ENCODE results near the gene ATF5. TPM values are rescaled to one million over a fixed set of nuclear protein-coding genes. Genes with fewer than 3 reads are reported as not detected.

ATF5 gene
- total and polyA plus RNA-seq, 2 of the 13 experiments (the other 11 are each of a cell fraction or from before 2014, with no cell fraction given): 5.2 to 10.3 TPM

- CTCF ChIA-PET (ENCODE audit: low intra/inter-chr PET ratio, low total read pairs): no interaction called here
- no peak for TF ChIP-seq ZKSCAN1 (IDR thresholded peaks at IDR 0.05; ENCODE audit: low read length)
- TF ChIP-seq ZNF572 (CRISPR knock-in tag; IDR thresholded peaks at IDR 0.05): peak; percentile 38; the same call in 1 of the 2 replicates
- TF ChIP-seq ZMYM2 (CRISPR knock-in tag; IDR thresholded peaks at IDR 0.05): no peak
- Histone ChIP-seq H3K4me2 (ENCODE audit: low read depth, low read length) (peak overlapping the region; percentile 94), H3K9ac (ENCODE audit: insufficient read depth, low read depth, low read length) (peak overlapping the region; percentile 95; the same call in 1 of the 2 replicates), H3K27me3 (ENCODE audit: control insufficient read depth in 1 of 2, insufficient read depth in 2 of 2, low read length in 2 of 2) (no peaks in the 10 kb centered on the region; a peak in 1 of 5 replicates), H3K27ac (ENCODE audit: extremely low read length, insufficient read depth, low read length) (no peak overlapping the region), H2AFZ (ENCODE audit: low read length) (no peak overlapping the region), H3K36me3 (replicated peaks in 1 of 2; ENCODE audit: control insufficient read depth in 1 of 2, insufficient read depth in 2 of 2, low read length in 2 of 2) (peaks cover 12 to 40% of the 10 kb centered on the region in 2 experiments; a peak in 4 of 5 replicates), H3K4me1 (ENCODE audit: insufficient read depth, low read length) (peaks cover 27% of the 10 kb centered on the region), H3K9me3 (ENCODE audit: low read length) (no peaks in the 10 kb centered on the region), H3K4me3 (replicated peaks in 1 of 3; ENCODE audit: insufficient read depth in 1 of 3, low read depth in 2 of 3, low read length in 3 of 3) (peak overlapping the region; percentile 2 to 89 (median 71); a peak in 4 of 6 replicates), H4K20me1 (ENCODE audit: insufficient read depth, low read length) (no peaks in the 10 kb centered on the region; the same call in 1 of the 2 replicates), H3K79me2 (ENCODE audit: insufficient read depth, low read length) (peaks cover 46% of the 10 kb centered on the region)
- FAIRE-seq (no peak), ATAC-seq (no peak), DNase-seq (ENCODE audit: low spot score) (no peak)
- POLR2A ChIA-PET: interaction anchor here (2.6 to 3.5 kb wide), 2 partner anchors 51 to 58 kb away, joined by 20 to 22 read pairs; partner anchors contain the start of genes AKT1S1 and TBC1D17
- WGBS (ENCODE audit: low lambda C conversion rate): 92% methylated on average over 14 of the region's 14 CpGs
- in situ Hi-C loops (cut with HindIII; ENCODE audit: extremely low pct_ligation_motif_present, low pct_unique_long_range_greater_than_20kb) (no loop called here), intact Hi-C loops (cut with micrococcal nuclease; ENCODE audit: unreplicated experiment) (no loop called here)
- no TSS peak for BruUV-seq (replicated peaks)
Observed at GRCh38 chr19:49927526-49928264, 1.3 kb upstream of the ATF5 start.

- intact Hi-C loops (cut with micrococcal nuclease; ENCODE audit: unreplicated experiment) (no loop called here), in situ Hi-C loops (cut with HindIII; ENCODE audit: extremely low pct_ligation_motif_present, low pct_unique_long_range_greater_than_20kb) (no loop called here)
- Histone ChIP-seq H3K79me2 (ENCODE audit: insufficient read depth, low read length) (peaks cover 34% of the 10 kb centered on the region), H2AFZ (ENCODE audit: low read length) (no peak overlapping the region), H3K9ac (ENCODE audit: insufficient read depth, low read depth, low read length) (peak overlapping the region; percentile 95), H3K4me3 (replicated peaks in 1 of 3; ENCODE audit: insufficient read depth in 1 of 3, low read depth in 2 of 3, low read length in 3 of 3) (peak overlapping the region; percentile 71 to 95 (median 89)), H4K20me1 (ENCODE audit: insufficient read depth, low read length) (no peaks in the 10 kb centered on the region), H3K27me3 (ENCODE audit: control insufficient read depth in 1 of 2, insufficient read depth in 2 of 2, low read length in 2 of 2) (no peaks in the 10 kb centered on the region; a peak in 1 of 5 replicates), H3K4me2 (ENCODE audit: low read depth, low read length) (peak overlapping the region; percentile 94), H3K4me1 (ENCODE audit: insufficient read depth, low read length) (peaks cover 27% of the 10 kb centered on the region), H3K27ac (ENCODE audit: extremely low read length, insufficient read depth, low read length) (peak overlapping the region; percentile 94), H3K9me3 (ENCODE audit: low read length) (no peaks in the 10 kb centered on the region), H3K36me3 (replicated peaks in 1 of 2; ENCODE audit: control insufficient read depth in 1 of 2, insufficient read depth in 2 of 2, low read length in 2 of 2) (peaks cover 9 to 19% of the 10 kb centered on the region in 2 experiments; a peak in 4 of 5 replicates)
- BruUV-seq (replicated peaks): TSS peak; percentile 64
- POLR2A ChIA-PET: interaction anchor here (0.7 to 3.5 kb wide), 17 partner anchors 9 to 253 kb away, joined by 3 to 22 read pairs (median 5); partner anchors contain the start of genes AKT1S1, AP2A1, PRMT1 and PTOV1
- peak; percentile 82 for FAIRE-seq
- ATAC-seq: peak; percentile 84
- peak; percentile 88 for DNase-seq (ENCODE audit: low spot score)
- CTCF ChIA-PET (ENCODE audit: low intra/inter-chr PET ratio, low total read pairs): no interaction called here
- 30% methylated on average over 18 of the region's 43 CpGs for WGBS (ENCODE audit: low lambda C conversion rate)
- no peak for TF ChIP-seq SIN3A (IDR thresholded peaks at IDR 0.05; ENCODE audit: borderline replicate concordance, low read depth, low read length)
- TF ChIP-seq EED (CRISPR knock-in tag; IDR thresholded peaks at IDR 0.05): peak; percentile 57; the same call in 1 of the 2 replicates
- TF ChIP-seq ZNF558 (CRISPR knock-in tag; IDR thresholded peaks at IDR 0.05; ENCODE audit: borderline replicate concordance): peak; percentile 88; the same call in 1 of the 2 replicates
- no peak for TF ChIP-seq ZNF12 (CRISPR knock-in tag; IDR thresholded peaks at IDR 0.05)
- TF ChIP-seq KLF16 (CRISPR knock-in tag; IDR thresholded peaks at IDR 0.05): peak; percentile 61 to 77; a peak in 1 of 4 replicates
- 0 out of 2 replicates have a peak, but pooled peaks have one; percentile 1 for TF ChIP-seq ZSCAN22 (CRISPR knock-in tag; IDR thresholded peaks at IDR 0.05)
- no peak for TF ChIP-seq ARNT (IDR thresholded peaks at IDR 0.05)
- no peak; the same call in 1 of the 2 replicates for TF ChIP-seq ATF5 (CRISPR knock-in tag; IDR thresholded peaks at IDR 0.05; ENCODE audit: low read depth)
- no peak for TF ChIP-seq ZNF180 (CRISPR knock-in tag; IDR thresholded peaks at IDR 0.05; ENCODE audit: borderline replicate concordance, low read depth)
- TF ChIP-seq PITX1 (CRISPR knock-in tag; IDR thresholded peaks at IDR 0.05): peak; percentile 28; the same call in 1 of the 2 replicates
- no peak for TF ChIP-seq PPARG (CRISPR knock-in tag; conservative IDR thresholded peaks at IDR 0.05)
- no peak for TF ChIP-seq ZNF839 (CRISPR knock-in tag; IDR thresholded peaks at IDR 0.05; ENCODE audit: borderline replicate concordance)
- TF ChIP-seq MTA3 (CRISPR knock-in tag; IDR thresholded peaks at IDR 0.05): no peak
- TF ChIP-seq GATAD2A (CRISPR knock-in tag; IDR thresholded peaks at IDR 0.05): no peak
Observed at GRCh38 chr19:49929611-49930482, 842 bp downstream of the ATF5 start.
